ENCODE data around the gene LENEP. TPM values are rescaled to one million over a fixed set of nuclear protein-coding genes. Genes with fewer than 3 reads are reported as not detected.

Gene LENEP
- total RNA-seq, 2 donors from 2014 or later: not detected

DNA sequence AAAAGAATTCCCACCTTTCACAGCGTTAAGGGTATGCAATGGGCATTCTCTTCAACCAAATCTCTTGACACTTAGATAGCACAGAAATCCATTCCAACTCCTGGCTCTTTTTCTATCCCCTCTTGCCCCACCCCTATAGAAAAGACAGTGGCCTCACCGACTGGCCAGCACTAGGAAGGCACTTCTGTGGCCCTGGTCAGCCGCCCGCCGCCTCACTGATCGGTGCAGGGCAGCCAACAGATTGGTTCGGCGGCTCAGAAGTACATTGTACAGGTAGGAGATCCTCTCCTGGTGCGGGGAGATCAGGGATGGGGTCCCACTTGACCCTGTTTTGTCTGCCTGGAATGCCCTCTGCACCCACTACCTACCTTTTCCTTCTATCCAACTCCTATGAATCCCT lies 30.9 kb downstream of the LENEP start:
- Histone ChIP-seq H3K4me3 (no peak overlapping the region), H3K36me3 (no peaks in the 10 kb centered on the region), H3K27me3 (replicated peaks; ENCODE audit: insufficient read depth) (no peaks in the 10 kb centered on the region), H3K27ac (no peak overlapping the region), H3K4me1 (replicated peaks) (no peaks in the 10 kb centered on the region), H3K9me3 (no peaks in the 10 kb centered on the region)
- intact Hi-C loops (cut with DNase I): no loop called here
- WGBS: 91% methylated on average over 9 of the region's 9 CpGs
- no peak for DNase-seq (ENCODE audit: low spot score)
- TF ChIP-seq, protein P1, sequence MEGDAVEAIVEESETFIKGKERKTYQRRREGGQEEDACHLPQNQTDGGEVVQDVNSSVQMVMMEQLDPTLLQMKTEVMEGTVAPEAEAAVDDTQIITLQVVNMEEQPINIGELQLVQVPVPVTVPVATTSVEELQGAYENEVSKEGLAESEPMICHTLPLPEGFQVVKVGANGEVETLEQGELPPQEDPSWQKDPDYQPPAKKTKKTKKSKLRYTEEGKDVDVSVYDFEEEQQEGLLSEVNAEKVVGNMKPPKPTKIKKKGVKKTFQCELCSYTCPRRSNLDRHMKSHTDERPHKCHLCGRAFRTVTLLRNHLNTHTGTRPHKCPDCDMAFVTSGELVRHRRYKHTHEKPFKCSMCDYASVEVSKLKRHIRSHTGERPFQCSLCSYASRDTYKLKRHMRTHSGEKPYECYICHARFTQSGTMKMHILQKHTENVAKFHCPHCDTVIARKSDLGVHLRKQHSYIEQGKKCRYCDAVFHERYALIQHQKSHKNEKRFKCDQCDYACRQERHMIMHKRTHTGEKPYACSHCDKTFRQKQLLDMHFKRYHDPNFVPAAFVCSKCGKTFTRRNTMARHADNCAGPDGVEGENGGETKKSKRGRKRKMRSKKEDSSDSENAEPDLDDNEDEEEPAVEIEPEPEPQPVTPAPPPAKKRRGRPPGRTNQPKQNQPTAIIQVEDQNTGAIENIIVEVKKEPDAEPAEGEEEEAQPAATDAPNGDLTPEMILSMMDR (IDR thresholded peaks at IDR 0.05): no peak
- TF ChIP-seq POLR2AphosphoS5 (IDR thresholded peaks at IDR 0.05) (no peak), POLR2A (IDR thresholded peaks at IDR 0.05) (no peak)

DNA sequence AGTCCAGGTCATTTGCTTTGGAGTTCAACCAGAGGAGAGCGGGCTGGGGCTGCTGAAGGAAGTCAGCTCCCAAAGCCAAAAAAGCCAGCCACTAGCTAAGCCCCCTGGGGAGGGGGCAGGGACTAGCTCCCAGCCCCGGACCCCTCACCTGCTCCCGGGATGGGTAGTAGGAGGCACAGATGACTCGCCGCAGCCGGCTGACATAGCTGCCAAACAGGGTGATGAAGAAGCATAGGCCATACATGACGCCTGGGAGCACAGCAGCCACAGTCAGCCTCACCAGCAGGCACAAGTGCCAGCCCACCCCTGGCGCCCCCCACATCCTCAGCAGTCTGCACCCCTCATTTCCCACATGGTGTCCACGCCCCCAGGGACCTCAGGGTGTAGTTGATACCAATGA lies 32.8 kb downstream of the LENEP start:
- no peak for TF ChIP-seq POLR2AphosphoS5 (IDR thresholded peaks at IDR 0.05)
- TF ChIP-seq, protein P1 (IDR thresholded peaks at IDR 0.05): no peak
- no peak for TF ChIP-seq POLR2A (IDR thresholded peaks at IDR 0.05)
- no peaks in the 10 kb centered on the region for H3K27me3 ChIP-seq (replicated peaks; ENCODE audit: insufficient read depth)
- no peak overlapping the region for H3K4me3 ChIP-seq
- intact Hi-C loops (cut with DNase I): no loop called here
- no peak for DNase-seq (ENCODE audit: low spot score)
- H3K9me3 ChIP-seq: no peaks in the 10 kb centered on the region
- H3K4me1 ChIP-seq (replicated peaks): no peaks in the 10 kb centered on the region
- 63% methylated on average over 6 of the region's 9 CpGs for WGBS
- H3K27ac ChIP-seq: no peak overlapping the region
- H3K36me3 ChIP-seq: no peaks in the 10 kb centered on the region

DNA sequence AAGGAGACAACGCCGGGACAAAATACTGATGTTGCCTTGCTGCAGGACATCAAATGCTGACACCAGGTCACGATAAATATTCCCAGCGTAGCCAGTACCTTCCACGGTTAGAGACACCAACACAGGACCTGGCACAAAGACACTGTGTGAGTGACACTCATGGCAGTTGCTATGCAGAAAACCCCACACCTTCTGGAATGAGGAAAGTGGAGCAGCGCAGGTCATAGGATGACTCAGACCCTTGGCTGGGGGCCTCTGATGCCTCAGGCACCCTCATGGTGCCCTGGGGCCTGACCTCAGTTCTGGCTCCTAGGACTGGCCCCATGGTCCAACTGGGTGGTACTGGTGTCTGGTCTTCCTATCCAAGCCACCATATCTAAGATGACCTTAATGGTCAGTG lies 33.2 kb downstream of the LENEP start:
- intact Hi-C loops (cut with DNase I): no loop called here
- DNase-seq (ENCODE audit: low spot score): no peak
- TF ChIP-seq POLR2A (IDR thresholded peaks at IDR 0.05) (no peak), POLR2AphosphoS5 (IDR thresholded peaks at IDR 0.05) (no peak)
- TF ChIP-seq, protein P1 (IDR thresholded peaks at IDR 0.05): no peak
- H3K4me1 ChIP-seq (replicated peaks): no peaks in the 10 kb centered on the region
- H3K27me3 ChIP-seq (replicated peaks; ENCODE audit: insufficient read depth): no peaks in the 10 kb centered on the region
- H3K36me3 ChIP-seq: no peaks in the 10 kb centered on the region
- WGBS: 88% methylated on average over 6 of the region's 6 CpGs
- no peaks in the 10 kb centered on the region for H3K9me3 ChIP-seq
- no peak overlapping the region for H3K27ac ChIP-seq
- no peak overlapping the region for H3K4me3 ChIP-seq

DNA sequence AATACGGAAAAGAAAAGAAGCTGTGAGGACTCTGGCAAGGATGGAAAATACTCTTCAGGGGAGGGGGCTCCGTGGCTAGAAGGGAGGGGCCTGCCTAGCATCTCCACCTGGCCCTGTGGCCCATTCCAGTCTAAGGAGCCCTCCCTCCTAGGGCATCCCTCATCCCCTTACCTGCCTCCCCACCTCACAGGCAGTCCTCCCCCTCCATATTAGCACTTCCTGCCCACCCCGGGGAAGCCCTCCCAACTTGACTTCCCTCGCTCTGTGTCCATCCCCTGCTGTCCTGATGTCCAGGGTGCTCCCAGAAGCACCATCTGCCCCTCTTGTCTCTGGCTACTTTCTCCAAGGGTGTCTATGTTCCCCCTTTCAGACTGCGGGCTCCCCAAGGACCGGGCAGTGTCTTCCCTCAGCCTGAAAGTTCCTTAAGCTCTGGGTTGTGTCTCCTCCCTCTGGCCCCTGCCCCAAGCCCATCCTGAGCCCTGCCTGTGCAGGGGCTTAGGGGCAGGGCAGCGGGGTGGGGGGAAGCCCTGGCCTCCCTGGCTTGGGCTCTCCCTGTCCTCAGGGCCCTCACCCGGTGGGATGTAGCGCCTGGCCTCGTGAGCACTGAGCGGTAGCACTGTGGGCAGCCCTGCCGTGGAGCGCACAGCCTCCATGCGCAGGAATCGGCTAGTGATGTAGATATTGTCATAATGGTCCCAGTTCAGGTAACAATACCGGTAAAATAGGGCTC lies 36.3 kb downstream of the LENEP start:
- TF ChIP-seq, protein P1 (IDR thresholded peaks at IDR 0.05): no peak
- TF ChIP-seq POLR2AphosphoS5 (IDR thresholded peaks at IDR 0.05): no peak
- no peak for TF ChIP-seq POLR2A (IDR thresholded peaks at IDR 0.05)
- no peak for DNase-seq (ENCODE audit: low spot score)
- WGBS: 83% methylated on average over 16 of the region's 16 CpGs
- Histone ChIP-seq H3K4me1 (replicated peaks) (no peaks in the 10 kb centered on the region), H3K27me3 (replicated peaks; ENCODE audit: insufficient read depth) (no peaks in the 10 kb centered on the region), H3K4me3 (no peak overlapping the region), H3K9me3 (no peaks in the 10 kb centered on the region), H3K27ac (no peak overlapping the region), H3K36me3 (no peaks in the 10 kb centered on the region)
- intact Hi-C loops (cut with DNase I): no loop called here

DNA sequence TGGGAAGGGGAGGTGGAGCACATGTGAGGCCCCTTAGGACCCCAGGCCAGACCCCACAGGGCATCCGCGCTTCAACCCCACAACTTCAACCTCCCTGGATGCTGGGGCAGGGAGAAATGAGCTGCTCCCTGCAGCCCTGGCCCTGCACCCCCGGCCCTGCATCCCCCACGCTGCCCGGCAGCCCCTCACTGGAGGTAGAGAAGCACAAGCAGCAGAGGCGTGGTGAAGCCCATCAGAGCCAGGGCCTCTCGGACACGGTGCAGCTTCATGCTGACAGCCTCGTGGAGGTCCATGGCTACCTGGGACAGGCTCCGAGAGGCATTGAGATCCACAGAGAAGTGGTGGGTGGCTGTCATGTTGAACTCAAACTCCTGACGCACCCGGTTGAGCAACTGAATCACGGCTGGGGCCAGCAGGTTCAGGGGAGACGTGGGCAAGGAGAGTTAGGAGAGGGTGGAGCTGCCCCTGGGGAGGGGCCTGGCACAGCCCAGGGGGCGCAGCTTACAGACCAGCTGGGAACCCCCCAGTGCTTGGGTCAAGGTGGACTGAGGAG lies 36.9 kb downstream of the LENEP start:
- H3K9me3 ChIP-seq: no peaks in the 10 kb centered on the region
- no peak overlapping the region for H3K27ac ChIP-seq
- 87% methylated on average over 15 of the region's 15 CpGs for WGBS
- no peak overlapping the region for H3K4me3 ChIP-seq
- intact Hi-C loops (cut with DNase I): no loop called here
- DNase-seq (ENCODE audit: low spot score): no peak
- H3K36me3 ChIP-seq: no peaks in the 10 kb centered on the region
- TF ChIP-seq, protein P1 (IDR thresholded peaks at IDR 0.05): no peak
- TF ChIP-seq POLR2AphosphoS5 (IDR thresholded peaks at IDR 0.05) (no peak), POLR2A (IDR thresholded peaks at IDR 0.05) (no peak)
- no peaks in the 10 kb centered on the region for H3K4me1 ChIP-seq (replicated peaks)
- H3K27me3 ChIP-seq (replicated peaks; ENCODE audit: insufficient read depth): no peaks in the 10 kb centered on the region
